HFFc6 (cell line): Measurements from ENCODE around the gene CCDC188. TPM values are rescaled to one million over a fixed set of nuclear protein-coding genes. Genes with fewer than 3 reads are reported as not detected.

Source experiments
- DNase-seq: peaks from one replicate; pipeline ENCODE4 v3.0.0-alpha.2; 2018
- H3K27ac Mint-ChIP-seq: 2 replicates; pipeline ENCODE4 v1.8.0; 2020; ENCODE audit warnings: mild to moderate bottlenecking, mixed read lengths
- H3K27me3 Mint-ChIP-seq: 2 replicates; pipeline ENCODE4 v1.8.0; 2021; ENCODE audit warnings: mild to moderate bottlenecking, moderate library complexity, mixed read lengths; ENCODE audit not compliant: insufficient read depth
- H3K36me3 Mint-ChIP-seq: 2 replicates; pipeline ENCODE4 v1.8.0; 2021; ENCODE audit warnings: low read depth, mixed read lengths
- H3K4me1 Mint-ChIP-seq: 2 replicates; pipeline ENCODE4 v1.8.0; 2020; ENCODE audit warnings: low read depth, mixed read lengths
- H3K4me3 Mint-ChIP-seq: 2 replicates; pipeline ENCODE4 v1.8.0; 2020; ENCODE audit warnings: mild to moderate bottlenecking, moderate library complexity, mixed read lengths
- H3K9me3 Mint-ChIP-seq: 2 replicates; pipeline ENCODE4 v1.8.0; 2020; ENCODE audit warnings: mild to moderate bottlenecking, mixed read lengths
- CTCF ChIP-seq: fragments of 200-600 bp; sonication (generic); IDR thresholded peaks from 2 replicates; pipeline ENCODE4 v1.5.0; 2021; ENCODE audit warnings: antibody characterized with exemption, mild to moderate bottlenecking
- total RNA-seq, 6 experiments: library from RNA; stranded (reverse); fragmentation: NEBNext Ultra II Directional; extraction: Animal tissue kit (Norgen Biotek cat#: 25700); gene quantifications; 2 replicates in 1 of 6; 3 replicates in 5 of 6; pipeline ENCODE4 v1.2.3, GENCODE V29; 2021

Gene CCDC188
- total RNA-seq, 6 experiments from 2014 or later, result 0.54 to 3.9 (median 2.8) TPM; not detected in 1

DNA sequence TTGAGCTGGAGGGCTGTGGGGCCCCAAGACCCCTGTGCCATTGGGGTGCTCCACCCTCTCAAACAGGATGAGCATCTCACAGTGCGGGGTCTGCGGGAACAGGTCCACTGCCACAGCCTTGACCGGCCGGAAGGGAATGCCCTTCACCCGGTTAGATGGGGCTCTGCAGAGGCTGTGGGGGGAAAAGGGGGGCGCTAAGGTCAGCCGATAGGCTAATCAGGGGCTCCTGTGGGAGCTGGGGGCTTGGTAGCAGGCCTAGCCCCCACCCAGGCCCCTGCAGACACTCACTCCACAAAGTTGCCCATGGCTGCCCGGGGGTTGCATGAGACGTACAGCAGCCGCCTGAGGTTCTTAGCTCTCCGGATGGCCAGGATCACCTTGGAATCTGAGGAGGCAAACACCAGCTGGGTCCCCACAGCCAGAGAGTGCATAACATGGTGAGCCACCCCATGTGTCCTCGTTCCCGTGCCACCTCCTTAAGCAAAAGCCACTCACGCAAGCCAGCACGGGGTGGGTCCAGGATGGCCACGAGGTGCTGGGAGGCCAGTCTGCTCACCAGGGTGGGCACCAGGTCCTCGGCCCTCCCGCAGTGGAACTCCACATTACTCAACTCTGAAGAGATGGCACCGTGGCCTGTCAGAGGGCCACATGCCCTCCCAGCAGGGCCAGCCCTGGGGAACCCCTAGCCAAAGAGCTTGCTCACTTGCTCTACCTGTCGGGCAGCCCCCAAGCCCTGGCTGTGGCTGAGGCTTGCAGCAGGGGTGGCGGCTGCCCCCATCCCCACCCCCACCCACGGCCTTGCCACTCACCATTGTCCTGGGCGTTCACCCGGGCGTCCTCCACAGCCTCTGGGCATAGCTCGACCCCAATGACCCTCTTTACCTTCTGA lies 38.0 kb downstream of the CCDC188 start:
- H3K36me3 Mint-ChIP-seq, result peaks cover 14% of the 10 kb centered on the region
- H3K27ac Mint-ChIP-seq, result no peak overlapping the region
- TF ChIP-seq CTCF, result no peak
- H3K4me1 Mint-ChIP-seq, result peaks cover 5% of the 10 kb centered on the region
- peaks cover 3% of the 10 kb centered on the region for H3K27me3 Mint-ChIP-seq
- no peak for DNase-seq
- no peak overlapping the region for H3K4me3 Mint-ChIP-seq
- H3K9me3 Mint-ChIP-seq, result no peaks in the 10 kb centered on the region

DNA sequence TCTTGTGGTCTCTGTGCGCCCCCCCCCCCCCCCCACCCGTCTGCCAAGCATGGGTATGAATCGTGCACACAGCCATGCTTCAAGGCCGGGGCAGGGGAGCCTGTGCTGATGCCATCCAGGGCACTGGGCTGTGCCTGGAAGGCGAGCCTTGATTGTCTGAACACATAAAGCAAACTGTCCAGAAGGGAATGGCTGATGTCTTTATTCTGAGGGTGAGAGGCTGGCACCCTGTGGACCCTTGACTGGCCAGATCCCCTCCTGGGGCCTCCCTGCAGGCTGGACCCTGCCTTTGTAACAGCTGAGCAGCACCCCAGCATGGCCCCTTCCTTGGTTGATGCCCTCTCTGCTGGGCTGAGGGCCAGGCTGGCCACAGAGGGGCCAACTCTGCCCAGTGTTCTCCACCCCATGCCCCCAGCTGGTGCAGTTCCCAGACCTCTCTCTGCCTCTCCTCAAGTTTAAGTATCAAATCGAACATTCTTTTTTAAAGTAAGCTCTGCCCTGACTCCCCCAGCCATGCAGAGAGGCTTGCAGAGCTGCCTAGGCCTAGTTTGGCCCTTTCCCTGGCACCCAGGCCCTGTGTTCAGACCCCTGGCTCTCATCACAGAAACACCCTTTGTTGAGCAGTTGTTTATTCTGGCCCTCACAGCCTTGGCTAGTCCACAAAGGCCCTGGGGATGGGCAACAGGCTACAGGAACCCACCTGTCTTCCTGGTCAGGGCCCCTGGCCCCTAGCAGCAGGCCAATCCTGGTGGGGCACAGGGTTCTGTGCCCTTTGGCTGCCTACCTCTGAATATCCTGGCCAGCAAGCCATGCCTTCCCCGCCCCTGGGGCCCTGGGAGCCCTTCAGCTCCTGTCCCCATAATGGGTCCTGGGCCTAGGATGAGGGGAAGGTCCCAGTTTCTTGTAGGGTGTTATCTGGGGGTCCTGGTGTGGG lies 38.9 kb downstream of the CCDC188 start:
- Mint-ChIP-seq H3K4me3 (no peak overlapping the region), H3K4me1 (peaks cover 5% of the 10 kb centered on the region), H3K36me3 (peaks cover 14% of the 10 kb centered on the region), H3K9me3 (no peaks in the 10 kb centered on the region), H3K27me3 (peaks cover 4% of the 10 kb centered on the region), H3K27ac (peak overlapping the region; percentile 7; the same call in 1 of the 2 replicates)
- no peak for DNase-seq
- no peak for TF ChIP-seq CTCF

DNA sequence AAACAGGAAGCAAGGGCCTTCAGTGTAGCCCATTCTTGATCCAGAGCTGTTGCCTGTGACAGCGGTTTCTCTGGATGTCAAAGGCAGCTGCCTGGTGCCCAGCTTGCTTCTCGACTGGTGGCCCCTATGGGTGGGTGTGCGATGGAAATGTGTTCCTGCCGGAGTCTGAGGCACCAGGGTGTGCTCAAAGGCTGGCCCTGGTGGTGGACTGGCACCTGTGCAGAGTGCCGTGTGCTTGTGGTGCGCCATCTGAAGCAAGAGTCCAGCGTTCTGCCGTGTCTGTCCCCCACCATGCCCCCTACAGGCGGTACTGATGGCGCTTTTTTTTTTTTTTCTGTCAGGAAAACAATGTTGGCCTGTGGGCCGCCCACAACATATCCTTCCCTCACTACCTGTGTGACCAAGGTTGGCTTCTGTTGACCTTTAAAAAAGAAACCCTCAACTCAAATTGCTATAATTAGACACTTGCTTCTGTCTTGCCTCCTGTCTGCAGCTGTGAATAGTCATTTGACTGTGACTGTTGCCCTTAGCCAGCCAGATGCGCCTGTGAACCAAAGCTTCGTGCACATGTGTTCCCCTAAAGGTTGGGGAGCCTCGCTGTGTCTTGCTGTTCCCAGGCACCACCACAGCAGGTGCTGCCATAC lies 39.7 kb downstream of the CCDC188 start:
- Mint-ChIP-seq H3K4me1 (peaks cover 5% of the 10 kb centered on the region), H3K27ac (peak overlapping the region; percentile 36), H3K4me3 (no peak overlapping the region), H3K36me3 (peaks cover 14% of the 10 kb centered on the region), H3K9me3 (no peaks in the 10 kb centered on the region), H3K27me3 (peaks cover 4% of the 10 kb centered on the region)
- peak; percentile 77 for TF ChIP-seq CTCF
- DNase-seq, result peak; percentile 19

GRCh38 chr22:20110359-20110985 lies 40.4 kb downstream of the CCDC188 start:
- peaks cover 4% of the 10 kb centered on the region for H3K4me1 Mint-ChIP-seq
- H3K27ac Mint-ChIP-seq, result peak overlapping the region; percentile 36
- peaks cover 4% of the 10 kb centered on the region for H3K27me3 Mint-ChIP-seq
- H3K4me3 Mint-ChIP-seq, result no peak overlapping the region
- H3K9me3 Mint-ChIP-seq, result no peaks in the 10 kb centered on the region
- no peak for TF ChIP-seq CTCF
- peaks cover 14% of the 10 kb centered on the region for H3K36me3 Mint-ChIP-seq
- no peak for DNase-seq
